SU-DHL-6 (cell line): ENCODE data around the gene ACACA.

Source experiments
- H2AFZ ChIP-seq: fragments of 200-600 bp; sonication (generic); 2 replicates; pipeline ENCODE4 v1.6.1; 2014; ENCODE audit warnings: low read depth, mild to moderate bottlenecking, moderate library complexity, mixed read lengths, antibody characterized with exemption, low read length; ENCODE audit not compliant: severe bottlenecking
- H3F3A ChIP-seq: fragments of 200-600 bp; shearing (Covaris generic); 2 replicates; pipeline ENCODE4 v1.6.0; 2016; ENCODE audit warnings: antibody characterized with exemption, mild to moderate bottlenecking; ENCODE audit not compliant: insufficient read depth
- H3K27ac ChIP-seq: fragments of 200-600 bp; sonication (generic); 2 replicates; pipeline ENCODE4 v1.5.1; 2016; ENCODE audit warnings: low read depth, mild to moderate bottlenecking, low read length, moderate library complexity, mixed read lengths
- H3K27me3 ChIP-seq: fragments of 200-600 bp; sonication (generic), shearing (Covaris generic); 2 replicates; pipeline ENCODE4 v1.6.0; 2014; ENCODE audit warnings: mild to moderate bottlenecking, low read length
- H3K36me3 ChIP-seq: fragments of 200-600 bp; sonication (generic); 2 replicates; pipeline ENCODE4 v1.6.1; 2014; ENCODE audit warnings: mild to moderate bottlenecking, low read length, mixed read lengths
- H3K4me2 ChIP-seq: fragments of 300-600, 200-600 bp; shearing (Covaris generic), sonication (generic); 2 replicates; pipeline ENCODE4 v1.6.0; 2014; ENCODE audit warnings: low read length, low read depth, mild to moderate bottlenecking; ENCODE audit not compliant: poor library complexity, severe bottlenecking
- H3K4me3 ChIP-seq: fragments of 200-600 bp; sonication (generic); 2 replicates; pipeline ENCODE4 v1.5.1; 2014; ENCODE audit warnings: antibody characterized with exemption, low read length, mild to moderate bottlenecking, mixed read lengths; ENCODE audit not compliant: insufficient read depth, poor library complexity, severe bottlenecking
- H3K79me2 ChIP-seq: fragments of 200-600 bp; sonication (generic); 2 replicates; pipeline ENCODE4 v1.6.1; 2014; ENCODE audit warnings: mild to moderate bottlenecking, low read length, moderate library complexity; ENCODE audit not compliant: insufficient read depth
- H3K9ac ChIP-seq: fragments of 200-600 bp; sonication (generic); 2 replicates; pipeline ENCODE4 v1.7.0; 2014; ENCODE audit warnings: mild to moderate bottlenecking, low read length
- H3K9me2 ChIP-seq: fragments of 200-600 bp; sonication (generic); replicated peaks from 2 replicates; pipeline ENCODE4 v1.6.1; 2014; ENCODE audit warnings: low read length; ENCODE audit not compliant: insufficient read depth
- H3K9me3 ChIP-seq: fragments of 200-600 bp; sonication (generic); 2 replicates; pipeline ENCODE4 v1.6.1; 2014; ENCODE audit warnings: low read length, mixed read lengths; ENCODE audit not compliant: insufficient read depth
- H4K20me1 ChIP-seq: fragments of 200-600 bp; sonication (generic); 2 replicates; pipeline ENCODE4 v1.6.1; 2014; ENCODE audit warnings: low read depth, mild to moderate bottlenecking, antibody characterized with exemption, low read length, moderate library complexity, mixed read lengths
- EZH2phosphoT487 ChIP-seq: fragments of 200-600 bp; sonication (generic), shearing (Covaris generic); conservative IDR thresholded peaks from 2 replicates; pipeline ENCODE4 v1.6.1; 2018; ENCODE audit warnings: mild to moderate bottlenecking, antibody characterized with exemption, low read length, moderate library complexity, mixed read lengths
- TF ChIP-seq, protein P1 (sequence below): fragments of 200-600 bp; sonication (generic); IDR thresholded peaks from one replicate; pipeline ENCODE4 v1.5.1; 2017; ENCODE audit warnings: antibody characterized with exemption, mild to moderate bottlenecking, low read length, moderate library complexity; ENCODE audit not compliant: insufficient read depth, poor library complexity, severe bottlenecking

The ACACA gene

DNA sequence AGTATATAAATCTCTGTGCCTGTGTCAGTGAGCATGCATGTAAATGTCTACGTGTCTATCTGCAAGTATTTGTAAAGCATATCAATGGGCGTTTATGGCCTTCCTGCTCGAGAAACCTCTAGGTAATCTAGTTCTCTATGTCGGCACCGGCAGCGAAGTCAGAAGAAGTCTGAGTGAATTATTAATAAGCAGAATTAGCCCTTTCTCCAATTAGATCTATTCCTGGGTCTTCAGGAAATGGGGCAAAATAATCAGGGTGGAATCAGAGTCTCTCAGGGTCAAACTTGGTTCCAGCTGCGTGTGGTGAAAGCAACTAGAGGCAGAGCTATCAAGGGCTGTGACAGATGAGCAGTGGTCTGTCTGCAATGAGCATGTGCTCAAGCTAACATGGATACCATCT, 30.9 kb downstream of the ACACA start, which contains the start of gene C17orf78:
Gene C17orf78 (plus strand): TSS at position 280 of the 400 bp plus-strand sequence. CDS start 108 bp downstream, at position 388.
- Histone ChIP-seq H3K4me3 (no peak within 1 kb of the TSS), H2AFZ (no peak within 1 kb of the TSS), H4K20me1 (no peaks in the 10 kb centered on the region), H3K4me2 (no peak within 1 kb of the TSS), H3K9me2 (no peaks in the 10 kb centered on the region), H3K9ac (no peak within 1 kb of the TSS), H3K79me2 (no peaks in the 10 kb centered on the region), H3K27me3 (no peaks in the 10 kb centered on the region), H3F3A (no peaks in the 10 kb centered on the region), H3K27ac (no peak within 1 kb of the TSS), H3K36me3 (no peaks in the 10 kb centered on the region), H3K9me3 (no peaks in the 10 kb centered on the region)
- TF ChIP-seq, protein P1, sequence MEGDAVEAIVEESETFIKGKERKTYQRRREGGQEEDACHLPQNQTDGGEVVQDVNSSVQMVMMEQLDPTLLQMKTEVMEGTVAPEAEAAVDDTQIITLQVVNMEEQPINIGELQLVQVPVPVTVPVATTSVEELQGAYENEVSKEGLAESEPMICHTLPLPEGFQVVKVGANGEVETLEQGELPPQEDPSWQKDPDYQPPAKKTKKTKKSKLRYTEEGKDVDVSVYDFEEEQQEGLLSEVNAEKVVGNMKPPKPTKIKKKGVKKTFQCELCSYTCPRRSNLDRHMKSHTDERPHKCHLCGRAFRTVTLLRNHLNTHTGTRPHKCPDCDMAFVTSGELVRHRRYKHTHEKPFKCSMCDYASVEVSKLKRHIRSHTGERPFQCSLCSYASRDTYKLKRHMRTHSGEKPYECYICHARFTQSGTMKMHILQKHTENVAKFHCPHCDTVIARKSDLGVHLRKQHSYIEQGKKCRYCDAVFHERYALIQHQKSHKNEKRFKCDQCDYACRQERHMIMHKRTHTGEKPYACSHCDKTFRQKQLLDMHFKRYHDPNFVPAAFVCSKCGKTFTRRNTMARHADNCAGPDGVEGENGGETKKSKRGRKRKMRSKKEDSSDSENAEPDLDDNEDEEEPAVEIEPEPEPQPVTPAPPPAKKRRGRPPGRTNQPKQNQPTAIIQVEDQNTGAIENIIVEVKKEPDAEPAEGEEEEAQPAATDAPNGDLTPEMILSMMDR: no peak

DNA sequence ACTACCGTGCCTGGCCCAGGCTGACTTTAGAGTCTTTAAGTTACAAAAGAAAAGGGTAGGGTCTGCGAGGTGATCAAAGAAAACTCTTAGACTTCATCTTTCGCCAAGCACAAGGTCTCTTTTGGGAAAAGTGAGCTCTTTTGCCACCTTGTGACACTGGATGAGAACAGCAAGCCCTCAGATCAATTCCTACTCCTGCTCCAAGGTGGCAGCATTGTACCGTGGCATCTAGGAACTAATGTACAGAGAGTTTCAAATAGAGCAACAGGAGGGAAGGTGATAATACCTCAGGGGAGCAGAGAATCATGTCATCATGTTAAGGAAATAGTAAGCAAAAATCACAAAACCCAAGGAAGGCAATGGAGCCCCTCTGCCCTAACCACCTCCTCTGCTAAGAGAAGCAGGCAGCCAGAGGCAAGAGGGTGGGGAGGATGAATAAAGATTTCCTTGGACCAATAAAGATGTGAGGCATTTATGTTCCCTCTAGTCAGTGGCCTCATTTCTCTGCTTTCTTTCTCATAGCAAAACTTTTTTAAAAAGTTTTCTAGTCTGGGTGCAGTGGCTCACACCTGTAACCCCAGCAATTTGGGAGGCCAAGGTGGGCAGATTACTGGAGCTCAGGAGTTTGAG, 33.0 kb downstream of the ACACA start:
- TF ChIP-seq EZH2phosphoT487: no peak
- TF ChIP-seq, protein P1: peak; percentile 98
- Histone ChIP-seq H2AFZ (no peak overlapping the region), H3K27me3 (no peaks in the 10 kb centered on the region), H3F3A (no peaks in the 10 kb centered on the region), H3K79me2 (no peaks in the 10 kb centered on the region), H3K9ac (no peak overlapping the region), H3K4me3 (no peak overlapping the region), H3K27ac (no peak overlapping the region), H3K4me2 (no peak overlapping the region), H3K36me3 (no peaks in the 10 kb centered on the region), H4K20me1 (no peaks in the 10 kb centered on the region), H3K9me2 (no peaks in the 10 kb centered on the region), H3K9me3 (no peaks in the 10 kb centered on the region)

DNA sequence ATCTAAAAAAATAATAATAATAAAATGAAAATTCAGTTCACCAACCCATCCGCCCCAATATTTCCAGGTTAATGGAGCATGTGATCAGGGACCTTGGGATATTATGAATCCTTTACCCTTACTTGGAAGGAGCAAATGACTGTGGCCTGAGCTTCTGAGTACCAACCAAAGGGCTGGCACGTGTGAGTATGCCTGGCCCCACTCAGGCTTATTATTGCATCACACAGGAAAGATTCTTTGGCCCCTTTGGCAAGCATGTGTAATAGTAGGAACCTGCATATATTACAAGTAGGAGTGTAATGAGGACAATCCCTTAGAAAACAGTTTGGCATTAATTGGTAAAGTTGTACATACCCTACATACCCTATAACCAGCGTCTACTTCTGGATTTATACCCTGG, 38.1 kb downstream of the ACACA start:
- Histone ChIP-seq H3K4me2 (no peak overlapping the region), H2AFZ (no peak overlapping the region), H4K20me1 (no peaks in the 10 kb centered on the region)

More for the DNA sequence above, 38.1 kb downstream of the ACACA start:
- no peaks in the 10 kb centered on the region for H3K9me3 ChIP-seq
- no peaks in the 10 kb centered on the region for H3K27me3 ChIP-seq
- no peak overlapping the region for H3K27ac ChIP-seq
- TF ChIP-seq, protein P1: no peak
- no peak for TF ChIP-seq EZH2phosphoT487
- H3K36me3 ChIP-seq: no peaks in the 10 kb centered on the region
- H3F3A ChIP-seq: no peaks in the 10 kb centered on the region
- H3K79me2 ChIP-seq: no peaks in the 10 kb centered on the region
- H3K9ac ChIP-seq: no peak overlapping the region
- no peaks in the 10 kb centered on the region for H3K9me2 ChIP-seq
- H3K4me3 ChIP-seq: no peak overlapping the region
